ENCODE data around the gene TMC1.
"Not testable (repeated sequence)": the region's sequence is repeated elsewhere in the genome, so short reads cannot be mapped to it uniquely, and the experiment has no call there.

Gene TMC1

GRCh38 chr9:72775570-72775969 is 254.2 kb downstream of the TMC1 start:
- no peak for DNase-seq

DNA sequence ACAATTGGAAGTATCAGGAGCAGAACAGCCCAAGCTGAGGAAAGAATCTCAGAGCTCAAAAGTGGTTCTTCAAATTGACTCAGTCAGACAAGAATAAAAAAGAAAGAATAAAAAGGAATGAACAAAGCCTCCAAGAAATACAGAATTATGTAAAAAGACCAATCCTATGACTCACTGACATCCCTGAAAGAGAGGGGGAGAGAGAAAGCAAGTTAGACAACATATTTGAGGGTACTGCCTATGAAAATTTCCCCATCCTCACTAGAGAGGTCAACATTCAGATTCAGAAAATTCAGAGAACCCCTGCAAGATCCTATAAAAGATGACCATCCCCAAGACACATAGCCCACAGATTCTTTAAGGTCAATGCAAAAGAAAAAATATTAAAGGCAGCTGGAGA is 258.2 kb downstream of the TMC1 start:
- DNase-seq = no peak

DNA sequence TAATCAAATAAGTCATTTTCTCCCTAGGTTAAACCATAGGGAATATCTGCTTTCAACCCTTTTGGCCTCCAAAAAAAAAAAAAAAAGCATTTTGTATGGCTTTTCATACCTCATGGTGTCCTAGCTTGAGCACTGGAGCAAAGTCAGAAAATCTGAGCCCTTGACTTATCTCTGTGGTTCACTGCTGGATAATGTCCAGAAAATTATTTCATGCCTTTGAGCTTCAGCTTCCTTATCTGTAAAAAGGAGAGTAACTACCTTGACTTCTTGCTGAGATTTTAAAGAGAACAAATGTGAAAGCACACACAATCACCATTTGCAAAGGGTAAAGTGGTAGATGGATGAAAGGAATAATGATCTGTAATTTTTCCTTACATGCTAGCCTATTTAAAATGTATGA is 265.5 kb downstream of the TMC1 start:
- DNase-seq = no peak

GRCh38 chr9:72788966-72789735 is 267.7 kb downstream of the TMC1 start:
- DNase-seq = no peak

DNA sequence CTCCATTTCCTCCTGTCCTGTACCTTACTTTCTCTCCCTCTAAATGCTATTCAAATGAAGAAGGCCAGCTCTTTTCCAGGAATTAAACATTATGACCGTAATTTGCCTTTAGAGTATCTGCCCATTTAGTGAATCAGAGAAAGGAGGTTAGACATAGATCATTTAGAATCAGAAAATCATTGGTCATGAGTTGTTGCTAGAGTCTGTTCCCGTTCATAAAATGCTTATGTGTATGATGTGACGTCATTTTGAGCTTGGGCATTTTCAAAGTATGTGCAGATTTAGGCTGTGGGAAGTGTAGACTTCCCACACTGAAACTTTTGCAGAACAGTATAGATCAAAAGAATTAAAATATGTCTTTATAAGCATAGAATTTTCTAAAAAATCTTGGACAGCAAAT is 268.5 kb downstream of the TMC1 start:
- no peak for DNase-seq

- DNase-seq = no peak
Observed at GRCh38 chr9:72790989-72791388, 269.6 kb downstream of the TMC1 start.

DNA sequence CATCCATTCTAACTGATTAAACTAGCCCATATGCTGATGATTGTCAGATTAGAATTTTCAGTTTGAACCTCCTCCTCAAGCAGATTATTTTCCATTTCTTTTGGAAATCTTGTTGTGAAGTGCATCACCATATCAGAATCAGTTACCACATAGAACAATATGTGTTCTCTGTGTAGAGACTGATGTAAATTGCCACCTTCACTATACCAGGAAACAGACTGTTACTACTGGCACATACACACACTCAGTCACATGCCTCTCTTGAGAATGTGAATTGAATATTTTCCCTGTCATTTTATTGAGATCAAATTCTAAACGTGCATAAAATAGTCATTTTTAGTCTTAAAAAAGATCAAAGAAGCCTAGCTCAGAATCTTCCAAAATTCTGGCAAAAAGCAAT is 270.0 kb downstream of the TMC1 start:
- DNase-seq = no peak

GRCh38 chr9:72794946-72795345 is 273.5 kb downstream of the TMC1 start:
- no peak for DNase-seq

DNA sequence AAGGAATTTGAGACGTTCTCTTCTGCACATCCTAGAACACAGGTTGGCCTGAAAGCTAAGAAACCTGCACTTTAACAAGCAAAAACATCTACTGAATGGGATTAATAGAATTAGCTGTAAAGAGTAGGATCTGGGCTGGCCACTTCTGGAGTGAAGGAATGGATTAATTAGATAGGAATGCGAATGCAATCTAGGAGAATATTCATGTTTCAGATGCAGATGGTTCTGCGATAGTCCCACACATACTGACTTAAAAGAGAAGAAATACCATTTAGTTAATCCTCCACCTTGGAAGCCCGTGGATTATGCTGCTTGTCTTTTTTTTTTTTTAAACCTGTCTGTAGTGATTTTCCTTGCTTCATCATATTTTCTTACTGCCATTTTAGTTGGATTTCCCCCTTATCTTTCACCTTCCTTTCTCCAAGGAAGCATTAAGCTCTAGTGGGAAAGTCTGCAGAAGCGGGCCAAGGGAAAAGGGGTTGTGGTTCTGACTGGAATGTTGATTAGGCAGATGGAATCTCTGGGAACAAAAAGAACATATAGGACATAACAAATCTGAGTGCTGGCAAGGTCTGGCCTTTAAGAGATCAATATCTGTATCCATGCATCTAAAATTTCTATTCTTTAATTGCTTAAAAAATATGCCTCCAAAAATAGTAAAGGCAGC is 279.1 kb downstream of the TMC1 start:
- DNase-seq = no peak

- DNase-seq = no peak
Observed at GRCh38 chr9:72805238-72805637, 283.8 kb downstream of the TMC1 start.

GRCh38 chr9:72806313-72806809 is 285.0 kb downstream of the TMC1 start:
- not testable (repeated sequence) for DNase-seq

GRCh38 chr9:72807765-72808445 is 286.5 kb downstream of the TMC1 start:
- no peak for DNase-seq

DNA sequence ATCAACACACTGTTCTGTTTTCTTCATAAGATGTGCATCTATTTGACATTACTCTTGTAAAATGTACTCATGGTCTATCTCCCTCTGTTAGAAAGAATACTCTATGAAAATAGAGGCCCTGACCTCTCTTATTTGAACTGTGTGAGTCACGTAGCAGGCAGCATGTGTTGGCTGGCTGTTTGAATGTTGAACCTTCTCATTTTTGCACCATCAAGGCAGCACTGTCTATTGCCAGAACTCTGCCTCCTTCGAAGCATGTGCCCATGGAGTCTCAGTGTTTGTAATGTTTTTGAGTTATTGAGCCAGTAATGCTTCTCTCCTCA is 287.0 kb downstream of the TMC1 start:
- DNase-seq = no peak

DNA sequence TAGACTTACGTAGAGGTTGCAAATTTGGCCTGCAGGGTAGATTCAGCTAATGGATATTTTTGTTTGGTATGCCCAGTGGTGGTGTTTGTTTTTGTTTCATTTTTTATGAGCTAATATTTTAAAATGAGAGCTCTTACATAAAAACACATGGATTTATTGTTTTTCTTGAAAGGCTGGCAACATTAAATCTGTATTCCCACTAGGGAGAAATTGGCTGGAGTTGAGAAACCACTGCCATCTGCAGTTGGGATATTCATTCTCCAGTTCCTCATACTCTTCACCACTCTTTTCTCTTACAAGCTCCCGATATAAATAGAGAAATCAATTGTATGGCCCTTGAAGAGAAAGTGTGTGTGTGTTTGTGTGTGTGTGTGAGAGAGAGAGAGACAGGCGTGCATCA is 288.2 kb downstream of the TMC1 start:
- no peak for DNase-seq

GRCh38 chr9:72812559-72813111 is 291.2 kb downstream of the TMC1 start:
- no peak for DNase-seq

DNA sequence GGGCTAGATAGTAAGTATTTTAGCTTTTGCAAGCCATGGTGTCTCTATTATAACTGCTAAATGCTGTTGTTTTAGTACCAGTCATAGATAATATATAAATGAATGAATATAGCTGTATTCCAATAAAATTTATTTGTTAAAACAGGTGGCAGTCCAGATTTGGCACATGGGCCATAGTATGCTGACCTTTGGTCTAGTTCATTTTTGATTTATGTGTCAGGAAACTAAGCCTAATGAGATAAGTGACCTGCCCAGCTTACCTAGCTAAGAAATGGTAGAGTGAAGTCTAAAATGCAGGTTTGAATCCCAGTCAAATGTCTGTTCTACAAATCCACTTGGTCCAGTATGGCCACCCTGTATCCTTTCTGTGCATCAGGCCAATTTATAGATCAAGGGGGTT is 292.1 kb downstream of the TMC1 start:
- no peak for DNase-seq

DNA sequence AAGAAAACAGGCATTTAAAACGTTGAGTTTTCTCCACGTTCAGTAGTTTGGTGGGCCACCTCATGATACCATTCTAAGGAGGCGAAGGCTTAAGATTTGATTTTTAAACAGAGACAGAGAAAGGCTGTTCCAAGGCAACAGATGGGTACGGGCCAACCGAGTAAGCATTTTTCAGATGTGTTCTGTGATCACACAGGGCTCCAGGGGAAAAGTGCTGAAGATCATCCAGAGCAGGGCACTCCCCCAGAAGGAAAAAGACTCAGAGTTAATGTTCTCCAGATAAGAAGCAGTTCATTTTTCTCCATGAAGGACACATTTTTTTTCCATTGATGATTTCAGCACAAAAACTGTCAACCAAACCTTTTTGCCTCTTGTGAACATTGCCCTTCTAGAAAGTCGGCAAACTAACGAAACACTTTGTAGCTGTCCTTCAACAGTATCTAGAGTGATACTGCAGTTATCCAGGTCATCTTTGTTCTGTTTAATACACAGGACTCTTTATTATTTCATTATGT is 292.7 kb downstream of the TMC1 start:
- DNase-seq = no peak

DNA sequence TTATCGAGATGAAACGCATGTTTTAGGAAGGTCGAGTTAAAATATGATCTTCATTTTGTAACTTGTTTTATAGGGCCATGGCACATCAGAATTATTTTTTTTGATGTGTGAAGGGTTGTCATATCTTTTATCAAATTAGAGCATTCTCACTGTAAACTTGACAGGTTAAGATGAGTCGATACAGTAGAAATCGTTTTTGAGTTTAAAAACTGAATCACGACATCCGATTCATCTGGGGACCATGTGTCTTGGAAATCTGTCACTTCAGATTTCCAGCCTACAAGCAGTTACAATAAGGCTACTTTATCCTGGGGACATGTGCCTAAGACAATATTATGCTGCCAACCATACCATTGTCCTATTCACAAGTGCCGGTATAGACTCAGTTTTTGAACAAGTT is 295.3 kb downstream of the TMC1 start:
- DNase-seq = no peak

DNA sequence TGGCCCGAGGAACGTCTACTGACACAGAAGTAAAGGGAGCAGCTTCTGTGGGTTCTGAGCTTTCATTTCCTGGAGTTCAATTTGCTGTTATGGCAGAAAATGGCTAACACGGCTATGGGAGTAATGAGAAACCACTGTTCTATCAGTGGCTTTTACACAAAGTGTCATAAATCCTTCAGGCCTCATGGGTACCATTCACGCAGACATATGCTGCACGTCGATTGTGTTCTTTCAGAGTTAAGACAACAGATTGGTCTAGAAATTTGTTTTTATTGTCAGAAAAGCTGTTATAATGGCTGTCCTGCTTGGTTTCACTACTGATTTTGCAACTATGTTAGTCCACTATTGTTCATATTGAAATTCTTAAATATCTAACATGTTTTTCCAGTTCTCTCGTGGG is 296.0 kb downstream of the TMC1 start:
- no peak for DNase-seq

- no peak for DNase-seq
Observed at GRCh38 chr9:72818385-72818784, 297.0 kb downstream of the TMC1 start.

- DNase-seq = no peak
Observed at GRCh38 chr9:72823971-72824370, 302.6 kb downstream of the TMC1 start.

DNA sequence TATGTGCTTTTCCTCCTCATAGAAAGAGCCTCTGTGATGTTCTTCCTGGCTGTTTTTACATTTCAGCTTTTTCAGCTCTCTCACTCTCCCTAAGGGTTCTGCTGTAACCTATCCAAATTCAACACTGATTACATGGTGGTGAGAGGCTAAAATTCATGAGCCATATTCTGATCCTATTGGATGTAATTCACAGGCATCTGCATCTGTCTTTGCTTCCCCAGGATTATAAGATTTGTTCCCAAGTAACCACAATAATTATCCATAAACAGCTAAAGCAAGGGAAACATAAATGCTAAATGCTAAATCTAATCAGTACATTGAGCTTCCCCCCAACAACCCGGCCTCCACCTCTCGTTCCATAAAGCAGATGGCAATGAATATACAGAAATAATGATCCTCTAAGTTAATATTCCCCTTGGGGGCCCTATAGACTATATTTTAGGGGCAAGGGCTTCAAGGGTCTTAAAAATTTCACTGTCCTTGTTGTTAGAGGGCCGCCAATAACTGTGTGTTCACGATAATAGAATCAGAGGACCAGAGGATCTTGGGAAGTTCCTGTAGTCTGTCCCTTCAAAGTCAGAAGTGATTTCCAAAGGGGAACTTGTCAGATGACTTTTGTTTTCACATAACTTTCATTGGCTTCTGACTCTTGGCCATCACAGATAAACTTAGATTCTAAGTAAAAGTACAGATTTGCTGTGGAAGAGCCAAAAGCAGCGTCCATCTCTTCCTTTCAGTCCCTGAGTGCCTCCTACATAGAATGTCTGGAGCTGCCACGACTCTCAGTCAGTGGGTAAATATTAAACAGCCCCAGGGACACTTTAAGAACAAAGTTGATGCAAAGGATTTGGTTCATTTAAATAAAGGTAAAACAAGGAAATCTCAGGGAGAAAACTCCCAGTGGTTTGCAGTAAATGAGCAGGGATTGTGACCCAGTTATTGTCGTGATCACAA is 305.9 kb downstream of the TMC1 start:
- no peak for DNase-seq

Measured in hippocampal formation (tissue), 2 donors.